HTERT RPE-1 (cell line): Measurements from ENCODE around the gene SPRED3.
"Not testable (repeated sequence)": the region's sequence is repeated elsewhere in the genome, so short reads cannot be mapped to it uniquely, and the experiment has no call there.

Source experiments
- in situ Hi-C: fragments of 300-500 bp; cut with MboI; formaldehyde crosslinking; loops from 4 replicates; pipeline ENCODE4 v1.14.3; 2020; ENCODE audit warnings: low sequenced_read_pairs

The SPRED3 gene

DNA sequence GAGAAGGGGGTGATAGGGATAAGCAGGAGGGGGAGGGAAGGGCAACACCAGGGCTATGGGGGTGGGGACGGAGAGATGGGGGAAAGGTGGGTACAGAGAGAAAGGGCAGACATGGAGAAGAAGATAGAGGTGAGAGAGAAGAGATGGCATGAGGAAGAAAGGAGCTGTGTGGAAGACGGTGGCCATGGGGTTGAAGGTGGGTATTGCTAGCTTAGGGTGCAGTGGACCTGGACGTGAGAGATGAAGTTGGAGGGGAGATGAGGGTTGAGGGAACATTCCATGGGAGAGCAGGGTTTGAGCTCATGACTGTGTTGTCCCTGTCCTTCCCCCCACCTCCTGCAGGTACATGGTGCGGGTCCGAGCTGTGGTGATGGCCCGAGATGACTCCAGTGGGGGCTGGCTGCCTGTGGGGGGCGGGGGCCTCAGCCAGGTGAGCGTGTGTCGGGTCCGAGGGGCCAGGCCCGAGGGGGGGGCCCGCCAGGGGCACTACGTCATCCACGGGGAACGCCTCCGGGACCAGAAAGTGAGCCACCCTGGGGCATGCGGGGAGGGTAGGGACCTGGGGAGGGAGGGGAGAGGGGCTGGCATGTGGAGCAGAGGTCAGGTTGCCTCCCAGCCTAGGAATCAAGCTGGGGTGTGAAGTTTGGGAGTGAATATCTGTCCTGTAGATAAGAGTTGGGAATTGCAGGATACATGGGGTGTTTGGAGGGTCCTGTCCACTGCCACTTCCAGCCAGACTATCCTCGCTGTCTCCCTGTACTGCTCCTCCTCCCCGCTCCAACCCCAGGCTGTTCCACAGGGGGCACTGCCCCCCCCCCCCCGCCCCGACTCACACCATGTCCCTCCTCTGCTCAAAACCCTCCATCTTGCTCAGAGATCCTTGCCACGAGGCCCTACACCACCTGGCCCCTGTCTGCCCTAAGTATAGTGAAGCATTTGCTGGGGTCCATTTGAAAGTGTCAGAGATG lies 1.7 kb downstream of the SPRED3 start:
- in situ Hi-C loops = no loop called here

DNA sequence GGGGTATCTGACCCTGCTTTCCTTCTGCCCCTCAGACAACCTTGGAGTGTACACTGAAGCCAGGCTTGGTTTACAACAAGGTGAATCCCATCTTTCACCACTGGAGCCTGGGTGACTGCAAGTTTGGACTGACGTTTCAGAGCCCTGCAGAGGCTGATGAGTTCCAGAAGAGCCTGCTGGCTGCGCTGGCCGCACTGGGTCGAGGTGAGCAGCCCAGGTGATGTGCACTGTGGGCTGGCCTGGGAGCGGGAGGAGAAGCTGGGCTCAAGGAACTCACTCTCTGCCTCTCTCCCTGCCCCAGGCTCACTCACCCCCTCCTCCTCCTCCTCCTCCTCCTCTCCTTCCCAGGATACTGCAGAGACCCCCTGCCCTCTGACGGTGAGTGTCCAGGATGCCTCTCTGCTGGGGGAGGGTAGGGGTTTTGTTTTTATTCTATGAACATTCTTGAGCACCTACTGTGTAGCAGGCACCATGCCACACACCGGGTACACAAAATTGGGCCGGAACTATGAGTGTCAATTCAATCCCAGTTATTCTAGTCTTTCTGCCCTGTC lies 3.5 kb downstream of the SPRED3 start:
- in situ Hi-C loops = no loop called here

DNA sequence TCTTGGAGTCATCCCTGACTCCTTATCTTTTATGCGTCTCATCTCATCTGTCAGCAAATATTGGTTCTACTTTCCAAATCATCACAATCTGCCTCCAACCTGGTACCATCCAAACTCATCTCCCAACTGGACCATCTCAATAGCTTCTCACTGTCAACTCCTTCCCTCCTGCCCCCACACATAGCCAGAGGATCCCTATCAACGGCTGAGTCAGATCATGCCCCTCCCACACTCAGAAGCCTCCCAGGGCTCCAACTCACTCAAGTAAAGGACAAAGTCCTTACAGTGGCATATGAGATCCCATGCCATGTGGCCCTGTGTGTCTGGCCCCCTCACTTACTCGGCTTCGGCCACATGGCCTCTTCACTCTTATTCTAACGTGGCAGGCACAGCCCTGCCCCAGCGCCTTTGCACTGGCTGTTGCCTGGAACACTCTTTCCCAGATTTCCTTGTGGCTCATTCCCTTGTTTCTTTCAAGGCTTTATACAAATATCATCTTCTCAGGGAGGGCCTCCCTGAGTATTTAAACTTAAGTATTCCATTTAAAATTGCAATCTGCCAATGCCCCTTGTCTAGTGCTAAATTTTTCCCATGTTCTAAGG lies 4.3 kb downstream of the SPRED3 start:
- in situ Hi-C loops = no loop called here

DNA sequence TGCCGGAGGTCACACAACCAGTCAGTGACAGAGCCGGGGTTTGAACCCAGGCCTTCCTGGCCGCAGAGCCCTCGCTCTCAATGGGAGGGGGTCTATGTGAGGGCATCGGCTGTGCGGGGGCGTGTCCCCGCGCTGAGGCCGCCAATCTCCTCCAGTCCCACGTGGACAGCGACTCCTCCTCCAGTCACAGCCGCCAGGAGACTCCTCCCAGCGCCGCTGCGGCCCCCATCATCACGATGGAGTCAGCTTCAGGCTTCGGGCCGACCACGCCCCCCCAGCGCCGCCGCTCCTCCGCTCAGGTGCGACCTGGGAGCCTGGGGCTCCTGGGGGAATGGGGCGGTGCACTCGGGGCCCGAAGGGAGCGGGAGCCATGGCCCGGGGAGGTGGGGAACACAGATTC lies 6.0 kb downstream of the SPRED3 start:
- in situ Hi-C loops = no loop called here

DNA sequence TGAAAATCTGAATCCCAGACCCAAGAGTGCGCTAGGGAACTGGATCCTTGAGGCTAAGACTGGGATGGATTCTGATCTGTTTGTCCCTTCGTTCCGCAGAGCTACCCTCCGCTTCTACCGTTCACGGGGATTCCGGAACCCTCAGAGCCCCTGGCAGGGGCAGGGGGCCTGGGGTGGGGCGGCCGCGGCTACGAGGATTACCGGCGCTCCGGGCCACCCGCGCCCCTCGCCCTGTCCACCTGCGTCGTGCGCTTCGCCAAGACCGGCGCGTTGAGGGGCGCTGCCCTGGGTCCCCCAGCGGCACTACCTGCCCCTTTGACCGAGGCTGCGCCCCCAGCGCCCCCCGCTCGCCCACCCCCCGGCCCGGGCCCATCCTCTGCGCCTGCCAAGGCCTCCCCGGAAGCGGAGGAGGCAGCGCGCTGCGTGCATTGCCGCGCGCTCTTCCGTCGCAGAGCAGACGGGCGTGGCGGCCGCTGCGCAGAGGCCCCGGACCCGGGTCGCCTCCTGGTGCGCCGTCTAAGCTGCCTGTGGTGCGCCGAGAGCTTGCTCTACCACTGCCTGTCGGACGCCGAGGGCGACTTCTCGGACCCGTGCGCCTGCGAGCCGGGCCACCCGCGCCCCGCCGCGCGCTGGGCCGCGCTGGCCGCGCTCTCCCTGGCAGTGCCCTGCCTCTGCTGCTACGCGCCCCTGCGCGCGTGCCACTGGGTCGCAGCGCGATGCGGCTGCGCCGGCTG lies 7.1 kb downstream of the SPRED3 start:
- in situ Hi-C loops = no loop called here

DNA sequence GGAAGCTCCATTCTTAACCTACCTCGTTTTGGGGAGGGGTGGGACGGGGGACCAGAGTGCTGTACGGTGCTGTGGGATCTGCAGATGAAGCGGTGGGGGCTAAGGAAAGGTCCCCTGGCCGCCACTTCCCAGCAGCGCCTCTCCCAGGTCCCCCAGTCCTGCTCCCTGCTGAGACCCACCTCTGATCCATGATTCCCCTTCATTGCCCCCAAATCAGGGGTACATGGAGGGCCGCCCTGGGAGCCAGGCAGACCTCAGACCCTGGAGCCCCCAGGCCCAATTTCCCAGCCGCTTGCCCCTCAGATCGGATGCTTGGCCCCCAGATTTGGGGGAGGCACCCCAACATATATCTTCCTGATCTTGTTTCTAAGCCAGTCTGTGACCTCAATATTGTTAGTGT lies 10.6 kb downstream of the SPRED3 start:
- in situ Hi-C loops = no loop called here

DNA sequence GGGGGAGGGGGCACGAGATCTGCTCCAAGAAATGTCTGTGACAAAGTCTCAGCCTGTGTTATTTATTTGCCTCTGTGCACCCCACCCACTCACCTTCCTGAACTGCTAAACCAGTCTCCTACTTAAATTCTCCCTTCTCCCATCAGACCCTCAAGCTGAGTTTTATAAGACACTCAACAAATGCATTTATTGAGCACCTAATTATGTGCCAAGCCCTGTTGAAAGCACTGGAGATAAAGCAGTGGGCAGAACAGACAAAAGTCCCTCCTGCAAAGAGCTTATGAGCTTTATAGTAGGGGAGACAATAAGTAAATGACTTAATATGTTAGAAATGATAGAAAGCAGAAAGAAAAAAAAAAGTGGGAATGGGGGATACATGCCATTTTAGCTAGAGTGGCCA lies 11.0 kb downstream of the SPRED3 start:
- in situ Hi-C loops = no loop called here

DNA sequence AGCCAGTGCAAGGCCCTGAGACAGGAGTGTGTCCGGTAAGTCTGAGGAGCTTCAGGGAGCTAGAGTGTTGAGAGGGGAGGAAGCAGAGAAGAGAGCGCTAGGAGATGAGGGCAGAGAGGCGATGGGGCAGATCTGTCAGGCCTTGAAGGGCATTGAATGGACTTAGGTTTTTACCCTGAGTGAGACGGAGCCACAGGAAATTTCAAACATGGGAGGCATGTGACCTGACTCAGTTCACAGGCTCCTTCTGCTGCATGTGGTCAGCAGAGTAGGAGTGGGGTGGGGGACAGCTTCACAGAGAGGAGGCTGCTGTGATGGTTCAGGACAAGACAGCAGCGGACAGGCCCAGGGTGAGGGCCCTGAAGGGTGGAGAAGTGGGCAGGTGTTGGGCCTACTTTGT lies 11.9 kb downstream of the SPRED3 start:
- in situ Hi-C loops = no loop called here

DNA sequence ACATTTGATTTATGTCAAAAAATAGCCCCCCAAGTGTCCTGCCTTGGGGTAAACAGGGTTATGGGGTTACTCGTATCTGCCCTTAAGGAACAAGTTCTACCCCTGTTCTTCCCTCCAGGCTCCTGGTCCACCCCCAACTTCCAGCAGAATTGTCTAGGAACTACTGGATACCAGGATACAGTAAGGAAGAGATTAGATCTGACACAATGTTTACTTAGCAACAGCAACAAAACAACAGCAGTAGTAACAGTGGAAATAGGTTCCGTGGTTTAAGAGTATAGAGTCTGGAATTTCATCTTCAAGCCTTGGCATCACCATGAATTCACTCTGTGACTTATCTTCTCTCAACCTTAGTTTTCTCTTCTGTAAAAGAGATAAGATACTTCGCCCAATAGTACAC lies 12.7 kb downstream of the SPRED3 start:
- in situ Hi-C loops = no loop called here

DNA sequence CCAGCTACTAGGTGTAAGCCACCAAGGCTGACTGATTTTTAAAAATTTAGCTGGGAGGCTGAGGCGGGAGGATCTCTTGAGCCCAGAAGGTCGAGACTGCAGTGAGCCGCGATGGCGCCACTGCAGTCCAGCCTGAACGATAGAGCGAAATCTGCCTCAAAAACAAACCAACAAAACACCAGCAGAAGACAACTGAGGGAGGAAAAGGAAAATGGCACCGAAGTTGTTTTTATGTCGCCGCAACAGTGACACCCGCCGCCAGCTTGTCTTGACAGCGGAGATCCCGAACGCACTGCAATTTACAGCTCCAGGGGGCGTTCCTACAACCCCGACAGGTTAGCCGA lies 14.1 kb downstream of the SPRED3 start:
- in situ Hi-C loops = no loop called here

DNA sequence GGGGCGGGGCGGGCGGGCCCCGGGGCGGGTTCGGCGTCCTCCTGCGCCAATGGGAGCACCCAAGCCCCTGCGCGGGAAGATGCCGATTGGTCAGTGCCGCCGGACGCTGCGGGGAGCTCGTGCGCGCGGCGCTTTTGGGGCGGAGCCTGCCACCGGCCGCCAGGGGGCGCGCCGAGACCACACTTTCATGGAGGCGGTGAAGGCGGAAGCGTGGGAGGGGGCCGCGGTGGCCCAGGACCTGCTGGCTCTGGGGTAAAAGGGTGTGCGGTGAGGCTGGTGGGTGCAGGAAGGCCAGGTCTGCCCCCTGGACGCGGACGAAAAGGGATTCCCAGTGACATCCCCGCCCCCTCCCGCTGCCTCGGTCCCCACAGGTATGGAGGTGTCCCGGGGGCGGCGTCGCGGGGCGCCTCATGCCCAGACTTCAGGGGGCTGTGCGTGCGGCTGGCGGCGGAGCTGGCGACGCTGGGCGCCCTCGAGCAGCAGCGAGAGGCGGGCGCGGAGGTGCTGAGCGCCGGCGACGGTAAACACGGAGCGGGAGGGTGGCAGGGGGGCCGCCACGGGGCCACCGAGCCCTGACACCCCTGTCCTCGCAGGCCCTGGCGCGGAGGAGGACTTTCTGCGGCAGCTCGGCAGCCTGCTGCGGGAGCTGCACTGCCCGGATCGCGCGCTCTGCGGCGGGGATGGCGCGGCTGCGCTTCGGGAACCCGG lies 14.6 kb downstream of the SPRED3 start, which contains the start of gene FAM98C:
Gene FAM98C (plus strand): TSS at position 127 of the 708 bp plus-strand sequence. CDS start 61 bp downstream, at position 188.
- in situ Hi-C loops = no loop called here

DNA sequence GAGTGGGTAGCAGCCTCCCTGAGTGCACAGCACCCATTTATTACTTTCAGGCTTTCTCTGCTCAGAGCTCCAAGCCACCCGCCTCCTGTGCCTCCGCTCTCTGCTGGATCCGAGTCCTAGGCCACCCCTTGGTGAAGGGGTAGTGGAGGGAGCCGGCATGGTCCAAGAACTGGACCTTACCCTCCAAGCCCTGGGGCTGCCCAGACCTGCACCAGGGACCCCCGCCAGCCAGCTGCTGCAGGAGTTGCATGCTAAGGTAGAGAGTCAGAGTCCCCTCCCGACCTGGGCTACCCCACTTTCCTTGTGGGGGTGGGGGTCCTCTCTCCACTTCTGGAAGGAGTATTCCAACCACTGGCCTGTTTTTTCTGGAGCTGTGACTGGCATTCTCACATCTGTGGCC lies 16.4 kb downstream of the SPRED3 start:
- in situ Hi-C loops = no loop called here

DNA sequence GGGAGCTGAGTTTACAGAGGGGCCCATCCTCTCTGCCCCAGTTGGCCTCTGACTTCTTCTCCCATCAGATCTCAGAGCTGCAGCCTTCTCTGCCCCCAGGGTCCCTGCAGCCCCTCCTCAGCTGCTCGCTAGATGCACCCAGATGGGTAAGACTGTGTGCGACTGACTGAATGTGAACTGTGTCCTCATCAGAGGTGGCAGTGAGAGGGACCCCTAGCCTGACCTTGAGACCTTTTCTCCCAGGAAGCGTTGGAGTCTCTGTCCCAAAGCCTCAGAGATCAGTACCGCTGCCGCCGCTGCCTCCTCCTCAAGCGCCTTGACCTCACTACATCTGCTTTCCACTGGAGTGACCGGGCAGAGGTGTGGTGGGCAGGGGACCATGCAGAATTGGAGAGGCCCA lies 16.8 kb downstream of the SPRED3 start:
- in situ Hi-C loops = no loop called here

DNA sequence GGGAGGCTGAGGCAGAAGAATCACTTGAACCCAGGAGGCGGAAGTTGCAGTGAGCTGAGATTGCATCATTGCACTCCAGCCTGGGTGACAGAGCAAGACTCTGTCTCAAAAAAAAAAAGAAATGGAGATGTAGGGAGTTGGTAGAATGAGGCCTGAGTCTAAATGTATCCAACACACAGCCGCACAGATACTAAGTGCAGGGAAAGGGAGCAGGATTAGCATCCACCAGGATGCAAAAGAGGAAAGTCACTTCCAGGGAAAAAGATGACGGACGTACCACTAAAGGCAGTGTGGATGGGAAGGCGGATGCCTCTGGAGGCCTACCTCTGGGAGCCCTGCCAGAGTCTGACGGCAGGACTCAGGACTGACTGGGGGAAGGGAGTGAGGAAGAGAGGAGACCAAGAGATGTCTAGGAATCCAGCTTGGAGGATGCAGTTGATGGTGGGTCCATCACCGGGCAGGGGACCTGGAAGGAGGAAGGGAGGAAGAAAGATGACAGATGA lies 21.2 kb downstream of the SPRED3 start:
- in situ Hi-C loops = no loop called here

DNA sequence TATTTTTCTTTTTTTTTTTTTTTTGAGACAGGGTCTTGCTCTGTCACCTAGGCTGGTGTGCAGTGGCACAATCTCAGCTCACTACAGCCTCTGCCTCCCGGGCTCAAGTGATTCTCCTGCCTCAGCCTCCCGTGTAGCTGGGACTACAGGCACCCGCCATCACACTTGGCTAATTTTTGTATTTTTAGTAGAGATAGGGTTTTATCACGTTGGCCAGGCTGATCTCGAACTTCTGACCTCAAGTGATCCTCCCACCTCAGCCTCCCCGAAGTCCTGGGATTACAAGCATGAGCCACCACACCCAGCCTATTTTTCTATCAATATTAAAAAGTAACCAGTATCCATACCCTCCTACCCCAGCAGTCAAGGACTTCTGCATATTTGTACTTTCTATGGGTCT lies 21.9 kb downstream of the SPRED3 start:
- in situ Hi-C loops = not testable (repeated sequence)

DNA sequence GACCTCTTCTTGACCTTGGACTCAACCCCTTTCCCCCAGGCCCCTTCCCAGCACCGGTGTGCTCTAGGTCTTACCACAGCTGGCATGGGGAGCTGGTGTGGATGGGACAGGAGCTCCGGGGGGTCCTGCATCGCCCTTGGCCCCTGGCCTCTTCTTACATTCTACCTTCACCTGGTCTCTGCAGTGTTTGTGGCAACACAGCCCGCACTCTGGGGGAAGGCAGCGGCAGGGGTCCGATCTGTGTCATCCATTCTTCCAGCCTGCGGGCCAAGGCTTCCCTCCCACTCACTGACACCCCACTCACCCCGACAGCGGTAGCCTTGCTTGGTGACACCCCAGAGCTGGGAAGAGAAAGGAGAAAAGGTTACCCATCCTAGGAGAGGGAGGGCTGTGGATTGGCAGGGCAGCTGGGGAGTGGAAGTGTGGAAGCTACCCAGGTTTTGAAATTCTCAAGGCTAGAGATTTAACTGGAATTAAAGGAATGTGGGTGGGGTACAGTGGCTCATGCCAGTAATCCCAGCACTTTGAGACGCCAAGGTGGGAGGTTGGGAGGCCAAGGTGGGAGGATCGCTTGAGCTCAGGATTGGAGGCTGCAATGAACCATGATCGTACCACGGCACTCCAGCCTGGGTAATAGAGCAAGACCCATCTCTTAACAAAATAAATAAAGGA lies 22.7 kb downstream of the SPRED3 start:
- in situ Hi-C loops = no loop called here

DNA sequence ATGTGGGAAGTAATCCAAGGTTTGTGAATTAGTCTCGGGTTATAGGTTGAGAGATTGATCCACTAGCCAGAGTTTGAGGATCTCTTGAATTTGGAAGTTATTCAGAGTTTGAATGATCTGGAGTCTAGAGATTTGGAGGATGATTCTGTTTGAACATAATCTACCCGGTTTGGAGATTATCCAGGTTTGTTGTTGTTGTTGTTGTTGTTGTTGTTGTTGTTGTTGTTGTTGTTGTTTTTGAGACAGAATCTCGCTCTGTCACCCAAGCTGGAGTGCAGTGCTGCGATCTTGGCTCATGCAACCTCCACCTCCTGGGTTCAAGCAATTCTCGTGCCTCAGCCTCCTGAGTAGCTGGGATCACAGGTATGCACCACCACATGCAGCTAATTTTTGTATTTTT lies 23.4 kb downstream of the SPRED3 start:
- in situ Hi-C loops = not testable (repeated sequence)

DNA sequence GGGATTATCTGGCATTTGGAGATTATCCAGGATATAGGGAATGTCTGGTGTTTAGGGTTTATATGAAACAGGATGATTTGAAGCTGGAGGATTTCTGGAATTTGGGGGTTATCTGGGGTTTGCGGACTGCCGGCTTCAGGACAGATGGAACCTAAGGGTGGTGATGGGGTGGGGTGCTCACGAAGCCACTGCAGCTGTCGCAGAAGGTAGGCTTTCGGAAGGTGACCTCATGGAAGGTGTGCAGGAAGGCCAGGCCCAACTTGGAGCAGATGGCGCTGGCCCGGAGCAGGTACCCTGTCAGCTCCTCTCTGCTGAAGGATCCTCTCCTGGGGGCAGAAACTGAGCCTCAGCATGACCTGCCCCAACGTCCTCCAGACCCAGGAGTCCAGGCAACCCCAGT lies 24.0 kb downstream of the SPRED3 start:
- in situ Hi-C loops = no loop called here

DNA sequence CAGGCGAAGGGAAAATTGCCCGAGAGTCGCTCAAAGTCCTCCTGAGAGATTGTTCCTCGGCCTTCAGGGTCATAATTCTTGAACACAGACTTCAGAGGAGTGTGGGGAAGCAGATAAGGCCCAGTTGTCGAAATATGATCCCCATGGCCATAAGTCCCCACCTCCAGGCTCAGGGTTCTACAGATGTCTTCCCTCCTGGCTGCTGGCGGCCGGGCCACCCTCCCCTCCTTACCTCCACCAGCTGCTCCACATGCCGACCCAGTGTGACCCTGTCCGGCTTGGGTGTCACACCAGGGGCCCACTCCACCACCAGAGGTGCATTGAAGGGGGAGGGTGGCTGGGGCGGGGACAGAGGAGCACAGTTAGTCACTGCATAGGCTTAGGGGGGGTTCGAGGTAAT lies 24.5 kb downstream of the SPRED3 start:
- in situ Hi-C loops = no loop called here

DNA sequence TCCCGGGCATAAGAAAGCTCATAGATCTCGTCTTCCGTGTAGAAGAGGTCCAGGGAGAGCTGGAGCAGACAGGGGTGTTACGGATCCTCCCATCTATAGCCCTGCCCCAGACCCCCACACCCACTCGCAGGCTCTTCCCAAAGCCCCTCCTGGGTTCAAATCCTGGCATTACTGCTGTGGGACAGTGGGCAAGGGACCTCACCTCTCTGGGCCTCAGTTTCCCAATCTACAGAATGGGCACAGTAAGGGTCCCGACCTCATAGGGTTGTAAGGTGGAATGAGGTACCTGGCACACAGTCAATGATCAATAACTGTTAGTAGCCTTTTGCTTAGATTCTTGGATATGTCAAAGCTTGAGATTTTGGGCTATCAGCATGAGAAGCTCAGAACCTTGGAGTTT lies 24.9 kb downstream of the SPRED3 start:
- in situ Hi-C loops = no loop called here
